MCF 10A (cell line): ENCODE data around the gene ASTN2. TPM values are rescaled to one million over a fixed set of nuclear protein-coding genes. Genes with fewer than 3 reads are reported as not detected.

Source experiments
- BruUV-seq: library from RNA; stranded (reverse); fragments of 400-500 nt; replicated peaks from 2 replicates; lab custom pipeline; 2021; lab: Mats Ljungman, UMichigan
- CTCF ChIA-PET: fragments of 300-600 bp; sonication (Branson Sonifier 250); formaldehyde crosslinking; extraction: SDS; loops from one replicate; lab custom pipeline; 2021; ENCODE audit warnings: antibody characterized with exemption, inconsistent platforms; lab: Yijun Ruan, JAX
- POLR2A ChIA-PET: fragments of 300-600, 350-650 bp; sonication (Branson Sonifier 250); formaldehyde crosslinking; extraction: SDS; loops from one replicate; lab custom pipeline; 2020; ENCODE audit warnings: antibody characterized with exemption, inconsistent platforms; lab: Yijun Ruan, JAX
- DNase-seq: peaks from one replicate; pipeline ENCODE4 v3.0.0-alpha.2; 2018; ENCODE audit not compliant: unreplicated experiment
- H3K27ac Mint-ChIP-seq: one replicate; pipeline ENCODE4 v1.8.0; 2022; ENCODE audit warnings: mild to moderate bottlenecking, low read depth, mixed read lengths; ENCODE audit not compliant: unreplicated experiment
- H3K27me3 Mint-ChIP-seq: one replicate; pipeline ENCODE4 v1.8.0; 2022; ENCODE audit warnings: mixed read lengths; ENCODE audit not compliant: insufficient read depth, unreplicated experiment
- H3K36me3 Mint-ChIP-seq: one replicate; pipeline ENCODE4 v1.8.0; 2022; ENCODE audit warnings: mild to moderate bottlenecking, moderate library complexity, mixed read lengths; ENCODE audit not compliant: insufficient read depth, unreplicated experiment
- H3K4me1 Mint-ChIP-seq: one replicate; pipeline ENCODE4 v1.8.0; 2022; ENCODE audit warnings: mixed read lengths; ENCODE audit not compliant: insufficient read depth, unreplicated experiment
- H3K4me3 Mint-ChIP-seq: one replicate; pipeline ENCODE4 v1.8.0; 2022; ENCODE audit warnings: mild to moderate bottlenecking, moderate library complexity, mixed read lengths; ENCODE audit not compliant: unreplicated experiment
- H3K9me3 Mint-ChIP-seq: one replicate; pipeline ENCODE4 v1.8.0; 2022; ENCODE audit warnings: mixed read lengths; ENCODE audit not compliant: unreplicated experiment
- CTCF ChIP-seq: fragments of 200-600 bp; IDR thresholded peaks from one replicate; pipeline ENCODE4 v1.8.0; 2022; ENCODE audit warnings: antibody characterized with exemption, mild to moderate bottlenecking; ENCODE audit not compliant: unreplicated experiment
- intact Hi-C: fragments of 100-400 bp; cut with micrococcal nuclease; formaldehyde crosslinking; loops from 2 replicates; pipeline ENCODE4 v1.14.1; 2022
- total RNA-seq: library from RNA; stranded (reverse); gene quantifications from 2 replicates; pipeline ENCODE4 v1.2.3, GENCODE V29; 2022

ASTN2 gene
- total RNA-seq, 1 experiment from 2014 or later = 1.8 TPM

- Mint-ChIP-seq H3K27ac (no peak overlapping the region), H3K4me1 (peaks cover 24% of the 10 kb centered on the region), H3K27me3 (no peaks in the 10 kb centered on the region), H3K4me3 (no peak overlapping the region), H3K36me3 (peaks cover 21% of the 10 kb centered on the region), H3K9me3 (no peaks in the 10 kb centered on the region)
- no peak for TF ChIP-seq CTCF
- DNase-seq = no peak
- ChIA-PET CTCF (interaction anchor here (0.7 to 0.9 kb wide), 2 partner anchors 500 to 546 kb away, joined by 3 read pairs; no protein-coding TSS in a partner anchor), POLR2A (interaction anchor here (0.6 kb wide), 1 partner anchor 76 kb away, joined by 3 read pairs; no protein-coding TSS in a partner anchor)
- intact Hi-C loops = no loop called here
- BruUV-seq = no TSS peak
Measured at GRCh38 chr9:116382053-116382452, 1032.8 kb downstream of the ASTN2 start.

GRCh38 chr9:116381350-116381749, 1033.5 kb downstream of the ASTN2 start:
- peaks cover 26% of the 10 kb centered on the region for H3K4me1 Mint-ChIP-seq
- H3K36me3 Mint-ChIP-seq = peaks cover 21% of the 10 kb centered on the region
- intact Hi-C loops = no loop called here
- no peak for TF ChIP-seq CTCF
- no peak overlapping the region for H3K4me3 Mint-ChIP-seq
- no peaks in the 10 kb centered on the region for H3K9me3 Mint-ChIP-seq
- ChIA-PET CTCF (no interaction called here), POLR2A (no interaction called here)
- peak; percentile 49 for DNase-seq
- BruUV-seq = no TSS peak
- H3K27me3 Mint-ChIP-seq = no peaks in the 10 kb centered on the region
- H3K27ac Mint-ChIP-seq = peak overlapping the region; percentile 55

GRCh38 chr9:116380496-116380995, 1034.3 kb downstream of the ASTN2 start:
- intact Hi-C loops = no loop called here
- no peak for DNase-seq
- Mint-ChIP-seq H3K27ac (peak overlapping the region; percentile 55), H3K9me3 (no peaks in the 10 kb centered on the region), H3K4me3 (no peak overlapping the region), H3K36me3 (peaks cover 21% of the 10 kb centered on the region), H3K4me1 (peaks cover 22% of the 10 kb centered on the region), H3K27me3 (no peaks in the 10 kb centered on the region)
- ChIA-PET CTCF (interaction anchor here (2.0 kb wide), 1 partner anchor 787 kb away, joined by 5 read pairs; no protein-coding TSS in a partner anchor), POLR2A (no interaction called here)
- TF ChIP-seq CTCF = no peak
- BruUV-seq = no TSS peak

DNA sequence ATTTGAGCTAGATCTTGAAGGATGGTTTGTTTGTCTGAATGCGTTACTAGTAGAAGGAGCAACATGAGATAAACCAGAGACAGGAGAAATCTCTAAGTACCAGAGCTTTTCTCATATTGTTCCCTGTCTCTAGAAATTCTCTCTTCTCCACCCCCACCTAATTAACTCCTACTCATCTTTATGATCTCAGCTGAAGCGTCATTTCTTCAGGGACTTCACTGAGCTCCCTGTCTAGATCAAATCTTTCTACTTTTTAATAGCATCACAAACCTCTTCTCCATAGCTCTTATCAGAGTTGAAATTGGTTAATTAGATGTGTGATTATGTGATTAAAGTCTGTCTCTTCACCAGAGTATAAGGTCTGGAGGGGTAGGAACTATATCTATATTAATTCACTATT, 1035.0 kb downstream of the ASTN2 start:
- BruUV-seq = no TSS peak
- H3K36me3 Mint-ChIP-seq = peaks cover 21% of the 10 kb centered on the region
- peak overlapping the region; percentile 55 for H3K27ac Mint-ChIP-seq
- DNase-seq = no peak
- intact Hi-C loops = loop anchor here (5.0 kb wide), 1 partner anchor 192 kb away; no protein-coding TSS in a partner anchor
- H3K9me3 Mint-ChIP-seq = no peaks in the 10 kb centered on the region
- peaks cover 22% of the 10 kb centered on the region for H3K4me1 Mint-ChIP-seq
- TF ChIP-seq CTCF = no peak
- no peak overlapping the region for H3K4me3 Mint-ChIP-seq
- no peaks in the 10 kb centered on the region for H3K27me3 Mint-ChIP-seq
- POLR2A ChIA-PET = no interaction called here
- CTCF ChIA-PET = interaction anchor here (0.5 to 2.0 kb wide), 3 partner anchors 9 to 786 kb away, joined by 3 to 5 read pairs (median 4); no protein-coding TSS in a partner anchor
